GM06990 (cell line): ENCODE measurements around the gene L1TD1.
"Not testable (repeated sequence)": the region's sequence is repeated elsewhere in the genome, so short reads cannot be mapped to it uniquely, and the experiment has no call there.

Experiments used
- DNase-seq: peaks from one replicate; pipeline ENCODE4 v3.0.0-alpha.2; 2011; ENCODE audit not compliant: insufficient read length; ENCODE audit errors: extremely low read depth
- H3K27me3 ChIP-seq: replicated peaks from 2 replicates; pipeline ENCODE4 v1.6.0; 2011; ENCODE audit warnings: low read length; ENCODE audit not compliant: control insufficient read depth, insufficient read depth
- H3K36me3 ChIP-seq: 2 replicates; pipeline ENCODE4 v1.5.1; 2011; ENCODE audit warnings: low read length; ENCODE audit not compliant: control insufficient read depth, insufficient read depth
- H3K4me3 ChIP-seq: replicated peaks from 2 replicates; pipeline ENCODE4 v1.5.1; 2011; ENCODE audit warnings: low read depth, mild to moderate bottlenecking, control low read depth, low read length
- TF ChIP-seq, protein P1 (sequence below): IDR thresholded peaks from 2 replicates; pipeline ENCODE4 v1.5.1; 2011; ENCODE audit warnings: low read length, control low read depth, mild to moderate bottlenecking, inconsistent platforms; ENCODE audit not compliant: insufficient read depth, poor library complexity, severe bottlenecking

L1TD1 gene

DNA sequence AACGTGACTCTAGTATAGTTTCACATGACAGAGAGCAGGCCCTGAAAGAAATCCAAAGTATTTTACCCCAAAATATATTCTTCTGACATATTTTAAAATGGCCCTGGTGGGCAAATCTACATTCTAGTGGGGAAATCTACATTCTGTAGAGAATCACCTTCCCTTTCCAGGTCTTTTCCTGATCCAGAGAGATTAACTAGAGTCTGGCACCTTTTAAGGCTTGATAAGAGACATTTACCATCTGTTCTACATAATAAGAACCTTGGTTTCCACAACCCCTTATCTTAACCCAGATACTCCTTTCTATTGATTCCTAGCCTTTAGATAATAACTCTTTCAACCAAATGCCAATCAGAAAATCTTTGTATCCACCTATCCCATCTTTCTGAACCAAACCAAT lies 17.0 kb upstream of the L1TD1 start:
- H3K27me3 ChIP-seq, result no peaks in the 10 kb centered on the region
- no peaks in the 10 kb centered on the region for H3K36me3 ChIP-seq
- H3K4me3 ChIP-seq, result no peak overlapping the region
- TF ChIP-seq, protein P1, sequence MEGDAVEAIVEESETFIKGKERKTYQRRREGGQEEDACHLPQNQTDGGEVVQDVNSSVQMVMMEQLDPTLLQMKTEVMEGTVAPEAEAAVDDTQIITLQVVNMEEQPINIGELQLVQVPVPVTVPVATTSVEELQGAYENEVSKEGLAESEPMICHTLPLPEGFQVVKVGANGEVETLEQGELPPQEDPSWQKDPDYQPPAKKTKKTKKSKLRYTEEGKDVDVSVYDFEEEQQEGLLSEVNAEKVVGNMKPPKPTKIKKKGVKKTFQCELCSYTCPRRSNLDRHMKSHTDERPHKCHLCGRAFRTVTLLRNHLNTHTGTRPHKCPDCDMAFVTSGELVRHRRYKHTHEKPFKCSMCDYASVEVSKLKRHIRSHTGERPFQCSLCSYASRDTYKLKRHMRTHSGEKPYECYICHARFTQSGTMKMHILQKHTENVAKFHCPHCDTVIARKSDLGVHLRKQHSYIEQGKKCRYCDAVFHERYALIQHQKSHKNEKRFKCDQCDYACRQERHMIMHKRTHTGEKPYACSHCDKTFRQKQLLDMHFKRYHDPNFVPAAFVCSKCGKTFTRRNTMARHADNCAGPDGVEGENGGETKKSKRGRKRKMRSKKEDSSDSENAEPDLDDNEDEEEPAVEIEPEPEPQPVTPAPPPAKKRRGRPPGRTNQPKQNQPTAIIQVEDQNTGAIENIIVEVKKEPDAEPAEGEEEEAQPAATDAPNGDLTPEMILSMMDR, result no peak
- DNase-seq, result no peak

GRCh38 chr1:62178372-62178771 lies 16.3 kb upstream of the L1TD1 start:
- H3K36me3 ChIP-seq, result no peaks in the 10 kb centered on the region
- no peaks in the 10 kb centered on the region for H3K27me3 ChIP-seq
- TF ChIP-seq, protein P1, result no peak
- DNase-seq, result no peak
- no peak overlapping the region for H3K4me3 ChIP-seq

GRCh38 chr1:62180054-62180453 lies 14.6 kb upstream of the L1TD1 start:
- H3K4me3 ChIP-seq, DNase-seq, H3K36me3 ChIP-seq, H3K27me3 ChIP-seq: not testable (repeated sequence)

DNA sequence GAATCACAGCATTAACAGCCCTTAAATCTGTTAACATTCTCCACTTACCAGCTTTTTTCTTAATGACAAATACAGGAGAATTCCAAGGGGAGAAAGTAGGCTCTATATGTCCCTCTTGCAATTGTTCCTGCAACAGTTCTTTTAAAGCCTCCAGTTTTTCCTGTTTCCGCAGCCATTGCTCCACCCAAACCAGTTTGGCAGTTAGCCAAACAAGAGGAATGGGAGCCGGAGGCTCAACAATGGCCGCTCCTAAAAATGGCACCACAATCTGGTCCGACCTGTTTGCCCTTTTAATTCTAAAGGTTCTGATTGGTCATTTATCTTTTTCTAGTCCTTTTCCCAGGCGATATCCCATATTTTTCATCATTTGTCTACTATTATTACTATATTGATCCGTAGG lies 14.0 kb upstream of the L1TD1 start:
- TF ChIP-seq, protein P1, result no peak
- Histone ChIP-seq H3K4me3 (no peak overlapping the region), H3K36me3 (no peaks in the 10 kb centered on the region), H3K27me3 (no peaks in the 10 kb centered on the region)
- no peak for DNase-seq

GRCh38 chr1:62181532-62181931 lies 13.1 kb upstream of the L1TD1 start:
- DNase-seq, result no peak
- no peak overlapping the region for H3K4me3 ChIP-seq
- TF ChIP-seq, protein P1, result no peak
- no peaks in the 10 kb centered on the region for H3K27me3 ChIP-seq
- no peaks in the 10 kb centered on the region for H3K36me3 ChIP-seq

GRCh38 chr1:62182157-62182556 lies 12.5 kb upstream of the L1TD1 start:
- not testable (repeated sequence) for H3K4me3 ChIP-seq, DNase-seq, H3K27me3 ChIP-seq, H3K36me3 ChIP-seq

DNA sequence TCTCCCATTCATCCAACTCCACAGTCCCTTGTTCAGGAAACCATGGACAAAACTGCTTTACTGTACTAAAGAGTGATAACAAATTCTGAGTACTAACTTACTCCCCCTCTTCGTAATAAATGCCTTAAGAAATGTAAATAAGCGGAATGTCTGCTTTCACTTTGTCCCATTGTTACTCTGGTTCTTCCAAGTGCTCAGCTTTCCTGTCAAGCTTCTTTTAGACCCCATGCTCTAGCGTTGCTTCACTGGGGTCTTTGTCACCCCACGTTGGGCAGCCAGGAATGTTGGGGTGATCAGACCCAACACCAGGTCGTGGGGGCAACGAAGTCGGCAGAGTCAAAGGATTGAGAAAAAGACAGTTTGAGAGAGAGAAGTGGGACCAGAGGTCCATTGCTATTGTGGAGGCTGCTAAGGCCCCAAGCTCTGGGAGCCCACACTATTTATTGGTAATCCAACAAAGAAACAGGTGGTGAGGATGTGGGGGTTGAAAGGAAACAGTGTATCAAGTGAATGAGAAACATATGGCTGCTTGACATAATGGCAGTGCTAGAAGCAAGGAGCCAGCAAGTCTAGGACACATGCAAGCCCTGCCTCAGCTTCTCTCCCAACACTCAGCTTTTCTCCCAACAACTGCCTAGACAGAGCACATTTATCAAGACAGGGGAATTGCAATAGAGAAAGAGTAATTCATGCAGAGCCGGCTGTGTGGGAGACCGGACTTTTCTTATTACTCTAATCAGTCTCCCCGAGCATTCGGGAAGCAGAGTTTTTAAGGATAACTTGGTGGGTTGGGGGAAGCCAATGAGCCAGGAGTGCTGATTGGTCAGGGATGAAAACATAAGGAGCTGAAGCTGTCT lies 11.3 kb upstream of the L1TD1 start:
- not testable (repeated sequence) for H3K27me3 ChIP-seq, H3K4me3 ChIP-seq, H3K36me3 ChIP-seq, DNase-seq
